WTC11 (cell line): ENCODE measurements around the gene MDGA2. TPM values are rescaled to one million over a fixed set of nuclear protein-coding genes. Genes with fewer than 3 reads are reported as not detected.

Experiments
- ATAC-seq: fragments of 200-7000 bp; cut with Tn5 transposase; 2 replicates; pipeline ENCODE4 v1.10.0; 2021; ENCODE audit warnings: mild to moderate bottlenecking, moderate library complexity
- CTCF ChIA-PET: fragments of 300-600 bp; sonication (Branson Sonifier 250); formaldehyde crosslinking; loops from one replicate; lab custom pipeline; 2021; ENCODE audit warnings: antibody characterized with exemption; lab: Charles Lee
- POLR2A ChIA-PET: fragments of 350-600 bp; sonication (Branson Sonifier 250); formaldehyde crosslinking; loops from one replicate; lab custom pipeline; 2021; ENCODE audit warnings: antibody characterized with exemption; lab: Charles Lee
- DNase-seq: peaks from one replicate; pipeline ENCODE4 v3.0.0; 2021; ENCODE audit warnings: low spot score
- H3K27ac Mint-ChIP-seq: 2 replicates; pipeline ENCODE4 v1.8.0; 2021; ENCODE audit warnings: mixed read lengths
- H3K27me3 Mint-ChIP-seq: 2 replicates; pipeline ENCODE4 v1.8.0; 2021; ENCODE audit warnings: low read depth, mild to moderate bottlenecking, moderate library complexity, mixed read lengths
- H3K36me3 Mint-ChIP-seq: 2 replicates; pipeline ENCODE4 v1.8.0; 2021; ENCODE audit warnings: mixed read lengths
- H3K4me1 Mint-ChIP-seq: 2 replicates; pipeline ENCODE4 v1.8.0; 2022; ENCODE audit warnings: mixed read lengths
- H3K4me3 Mint-ChIP-seq: 2 replicates; pipeline ENCODE4 v1.8.0; 2021; ENCODE audit warnings: mild to moderate bottlenecking, moderate library complexity, mixed read lengths
- H3K9me3 Mint-ChIP-seq: 2 replicates; pipeline ENCODE4 v1.8.0; 2021; ENCODE audit warnings: mixed read lengths
- E2F1 ChIP-seq: sonication (generic); formaldehyde crosslinking; IDR thresholded peaks from 2 replicates; pipeline ENCODE4 v1.8.0; 2022; ENCODE audit warnings: mild to moderate bottlenecking, missing genetic modification reagents
- ELF4 ChIP-seq: sonication (generic); formaldehyde crosslinking; IDR thresholded peaks from 2 replicates; pipeline ENCODE4 v1.8.1; 2022; ENCODE audit warnings: low read depth, mild to moderate bottlenecking, moderate library complexity, missing genetic modification reagents
- IRF2 ChIP-seq: sonication (generic); formaldehyde crosslinking; IDR thresholded peaks from 2 replicates; pipeline ENCODE4 v1.8.0; 2022; ENCODE audit warnings: low read depth, missing genetic modification reagents, borderline replicate concordance
- USF2 ChIP-seq: sonication (generic); formaldehyde crosslinking; IDR thresholded peaks from 2 replicates; pipeline ENCODE4 v1.8.1; 2023; ENCODE audit warnings: mild to moderate bottlenecking, missing genetic modification reagents, moderate library complexity
- ZNF416 ChIP-seq: fragments of 250-450 bp; sonication (Bioruptor Pico); IDR thresholded peaks from 2 replicates; pipeline ENCODE4 v1.9.0; 2021; ENCODE audit warnings: mild to moderate bottlenecking, inconsistent platforms
- ZNF512 ChIP-seq: sonication (generic); formaldehyde crosslinking; IDR thresholded peaks from 2 replicates; pipeline ENCODE4 v1.8.1; 2022; ENCODE audit warnings: missing genetic modification reagents, borderline replicate concordance
- total RNA-seq: library from RNA; stranded (reverse); gene quantifications from 3 replicates; pipeline ENCODE4 v1.2.3, GENCODE V29; 2021
- TF ChIP-seq, protein P1 (sequence below): sonication (generic); formaldehyde crosslinking; conservative IDR thresholded peaks from 2 replicates; pipeline ENCODE4 v1.8.1; 2023; ENCODE audit warnings: mild to moderate bottlenecking, low read depth, missing genetic modification reagents, moderate library complexity
- TF ChIP-seq, protein P2 (sequence below): fragments of 250-450 bp; sonication (Bioruptor Pico); IDR thresholded peaks from 2 replicates; pipeline ENCODE4 v1.9.0; 2021; ENCODE audit warnings: mild to moderate bottlenecking
- TF ChIP-seq, protein P3 (sequence below): sonication (generic); formaldehyde crosslinking; IDR thresholded peaks from 2 replicates; pipeline ENCODE4 v1.8.1; 2022; ENCODE audit warnings: low read depth, missing genetic modification reagents, borderline replicate concordance
- TF ChIP-seq, protein P4 (sequence below): sonication (generic); formaldehyde crosslinking; conservative IDR thresholded peaks from 2 replicates; pipeline ENCODE4 v1.8.1; 2022; ENCODE audit warnings: mild to moderate bottlenecking, missing genetic modification reagents
- TF ChIP-seq, protein P5 (sequence below): sonication (generic); formaldehyde crosslinking; IDR thresholded peaks from 2 replicates; pipeline ENCODE4 v1.8.0; 2023; ENCODE audit warnings: mild to moderate bottlenecking, missing genetic modification reagents

Gene MDGA2
- total RNA-seq, 1 experiment from 2014 or later, result 4.9 TPM

DNA sequence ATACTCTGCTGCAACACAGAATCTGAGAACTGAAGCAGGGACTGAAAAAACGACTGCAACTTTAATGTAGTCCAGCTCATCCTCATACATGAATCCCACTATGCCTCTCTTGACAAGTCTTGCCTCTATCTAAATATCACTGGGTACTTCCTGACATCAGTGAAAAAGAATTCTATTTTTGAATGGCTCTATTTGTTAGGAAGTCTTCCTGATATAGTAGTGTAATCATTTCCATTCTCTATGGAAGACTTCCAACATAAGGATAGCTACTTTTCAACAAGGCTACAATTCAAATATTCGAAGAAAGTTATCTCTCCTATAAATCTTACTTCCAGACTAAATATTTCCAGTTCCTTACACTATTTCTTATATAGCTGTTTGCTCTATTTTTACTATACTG, 167.5 kb downstream of the MDGA2 start:
- no peak for DNase-seq
- H3K27ac Mint-ChIP-seq, result no peak overlapping the region
- ChIA-PET CTCF (no interaction called here), POLR2A (no interaction called here)
- peaks cover 11% of the 10 kb centered on the region for H3K4me1 Mint-ChIP-seq
- H3K4me3 Mint-ChIP-seq, result no peak overlapping the region
- H3K27me3 Mint-ChIP-seq, result no peaks in the 10 kb centered on the region; the same call in none of the 2 replicates
- no peak for ATAC-seq
- H3K9me3 Mint-ChIP-seq, result peaks cover 32% of the 10 kb centered on the region
- TF ChIP-seq E2F1 (no peak), IRF2 (CRISPR knock-in tag) (no peak), USF2 (no peak), ELF4 (CRISPR knock-in tag) (no peak), ZNF512 (no peak), ZNF416 (CRISPR knock-in tag) (no peak)
- TF ChIP-seq, protein P1, sequence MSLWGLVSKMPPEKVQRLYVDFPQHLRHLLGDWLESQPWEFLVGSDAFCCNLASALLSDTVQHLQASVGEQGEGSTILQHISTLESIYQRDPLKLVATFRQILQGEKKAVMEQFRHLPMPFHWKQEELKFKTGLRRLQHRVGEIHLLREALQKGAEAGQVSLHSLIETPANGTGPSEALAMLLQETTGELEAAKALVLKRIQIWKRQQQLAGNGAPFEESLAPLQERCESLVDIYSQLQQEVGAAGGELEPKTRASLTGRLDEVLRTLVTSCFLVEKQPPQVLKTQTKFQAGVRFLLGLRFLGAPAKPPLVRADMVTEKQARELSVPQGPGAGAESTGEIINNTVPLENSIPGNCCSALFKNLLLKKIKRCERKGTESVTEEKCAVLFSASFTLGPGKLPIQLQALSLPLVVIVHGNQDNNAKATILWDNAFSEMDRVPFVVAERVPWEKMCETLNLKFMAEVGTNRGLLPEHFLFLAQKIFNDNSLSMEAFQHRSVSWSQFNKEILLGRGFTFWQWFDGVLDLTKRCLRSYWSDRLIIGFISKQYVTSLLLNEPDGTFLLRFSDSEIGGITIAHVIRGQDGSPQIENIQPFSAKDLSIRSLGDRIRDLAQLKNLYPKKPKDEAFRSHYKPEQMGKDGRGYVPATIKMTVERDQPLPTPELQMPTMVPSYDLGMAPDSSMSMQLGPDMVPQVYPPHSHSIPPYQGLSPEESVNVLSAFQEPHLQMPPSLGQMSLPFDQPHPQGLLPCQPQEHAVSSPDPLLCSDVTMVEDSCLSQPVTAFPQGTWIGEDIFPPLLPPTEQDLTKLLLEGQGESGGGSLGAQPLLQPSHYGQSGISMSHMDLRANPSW (CRISPR knock-in tag), result no peak
- TF ChIP-seq, protein P2, sequence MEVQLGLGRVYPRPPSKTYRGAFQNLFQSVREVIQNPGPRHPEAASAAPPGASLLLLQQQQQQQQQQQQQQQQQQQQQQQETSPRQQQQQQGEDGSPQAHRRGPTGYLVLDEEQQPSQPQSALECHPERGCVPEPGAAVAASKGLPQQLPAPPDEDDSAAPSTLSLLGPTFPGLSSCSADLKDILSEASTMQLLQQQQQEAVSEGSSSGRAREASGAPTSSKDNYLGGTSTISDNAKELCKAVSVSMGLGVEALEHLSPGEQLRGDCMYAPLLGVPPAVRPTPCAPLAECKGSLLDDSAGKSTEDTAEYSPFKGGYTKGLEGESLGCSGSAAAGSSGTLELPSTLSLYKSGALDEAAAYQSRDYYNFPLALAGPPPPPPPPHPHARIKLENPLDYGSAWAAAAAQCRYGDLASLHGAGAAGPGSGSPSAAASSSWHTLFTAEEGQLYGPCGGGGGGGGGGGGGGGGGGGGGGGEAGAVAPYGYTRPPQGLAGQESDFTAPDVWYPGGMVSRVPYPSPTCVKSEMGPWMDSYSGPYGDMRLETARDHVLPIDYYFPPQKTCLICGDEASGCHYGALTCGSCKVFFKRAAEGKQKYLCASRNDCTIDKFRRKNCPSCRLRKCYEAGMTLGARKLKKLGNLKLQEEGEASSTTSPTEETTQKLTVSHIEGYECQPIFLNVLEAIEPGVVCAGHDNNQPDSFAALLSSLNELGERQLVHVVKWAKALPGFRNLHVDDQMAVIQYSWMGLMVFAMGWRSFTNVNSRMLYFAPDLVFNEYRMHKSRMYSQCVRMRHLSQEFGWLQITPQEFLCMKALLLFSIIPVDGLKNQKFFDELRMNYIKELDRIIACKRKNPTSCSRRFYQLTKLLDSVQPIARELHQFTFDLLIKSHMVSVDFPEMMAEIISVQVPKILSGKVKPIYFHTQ, result no peak
- TF ChIP-seq, protein P3, sequence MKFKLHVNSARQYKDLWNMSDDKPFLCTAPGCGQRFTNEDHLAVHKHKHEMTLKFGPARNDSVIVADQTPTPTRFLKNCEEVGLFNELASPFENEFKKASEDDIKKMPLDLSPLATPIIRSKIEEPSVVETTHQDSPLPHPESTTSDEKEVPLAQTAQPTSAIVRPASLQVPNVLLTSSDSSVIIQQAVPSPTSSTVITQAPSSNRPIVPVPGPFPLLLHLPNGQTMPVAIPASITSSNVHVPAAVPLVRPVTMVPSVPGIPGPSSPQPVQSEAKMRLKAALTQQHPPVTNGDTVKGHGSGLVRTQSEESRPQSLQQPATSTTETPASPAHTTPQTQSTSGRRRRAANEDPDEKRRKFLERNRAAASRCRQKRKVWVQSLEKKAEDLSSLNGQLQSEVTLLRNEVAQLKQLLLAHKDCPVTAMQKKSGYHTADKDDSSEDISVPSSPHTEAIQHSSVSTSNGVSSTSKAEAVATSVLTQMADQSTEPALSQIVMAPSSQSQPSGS, result no peak
- TF ChIP-seq, protein P4, sequence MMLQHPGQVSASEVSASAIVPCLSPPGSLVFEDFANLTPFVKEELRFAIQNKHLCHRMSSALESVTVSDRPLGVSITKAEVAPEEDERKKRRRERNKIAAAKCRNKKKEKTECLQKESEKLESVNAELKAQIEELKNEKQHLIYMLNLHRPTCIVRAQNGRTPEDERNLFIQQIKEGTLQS (CRISPR knock-in tag), result no peak
- TF ChIP-seq, protein P5, sequence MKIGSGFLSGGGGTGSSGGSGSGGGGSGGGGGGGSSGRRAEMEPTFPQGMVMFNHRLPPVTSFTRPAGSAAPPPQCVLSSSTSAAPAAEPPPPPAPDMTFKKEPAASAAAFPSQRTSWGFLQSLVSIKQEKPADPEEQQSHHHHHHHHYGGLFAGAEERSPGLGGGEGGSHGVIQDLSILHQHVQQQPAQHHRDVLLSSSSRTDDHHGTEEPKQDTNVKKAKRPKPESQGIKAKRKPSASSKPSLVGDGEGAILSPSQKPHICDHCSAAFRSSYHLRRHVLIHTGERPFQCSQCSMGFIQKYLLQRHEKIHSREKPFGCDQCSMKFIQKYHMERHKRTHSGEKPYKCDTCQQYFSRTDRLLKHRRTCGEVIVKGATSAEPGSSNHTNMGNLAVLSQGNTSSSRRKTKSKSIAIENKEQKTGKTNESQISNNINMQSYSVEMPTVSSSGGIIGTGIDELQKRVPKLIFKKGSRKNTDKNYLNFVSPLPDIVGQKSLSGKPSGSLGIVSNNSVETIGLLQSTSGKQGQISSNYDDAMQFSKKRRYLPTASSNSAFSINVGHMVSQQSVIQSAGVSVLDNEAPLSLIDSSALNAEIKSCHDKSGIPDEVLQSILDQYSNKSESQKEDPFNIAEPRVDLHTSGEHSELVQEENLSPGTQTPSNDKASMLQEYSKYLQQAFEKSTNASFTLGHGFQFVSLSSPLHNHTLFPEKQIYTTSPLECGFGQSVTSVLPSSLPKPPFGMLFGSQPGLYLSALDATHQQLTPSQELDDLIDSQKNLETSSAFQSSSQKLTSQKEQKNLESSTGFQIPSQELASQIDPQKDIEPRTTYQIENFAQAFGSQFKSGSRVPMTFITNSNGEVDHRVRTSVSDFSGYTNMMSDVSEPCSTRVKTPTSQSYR (CRISPR knock-in tag), result no peak
- TF ChIP-seq, all 79 proteins: peak for 0
- H3K36me3 Mint-ChIP-seq, result peaks cover 10% of the 10 kb centered on the region; the same call in 1 of the 2 replicates
